ENCODE measurements around the gene ATP5IF1.

DNA sequence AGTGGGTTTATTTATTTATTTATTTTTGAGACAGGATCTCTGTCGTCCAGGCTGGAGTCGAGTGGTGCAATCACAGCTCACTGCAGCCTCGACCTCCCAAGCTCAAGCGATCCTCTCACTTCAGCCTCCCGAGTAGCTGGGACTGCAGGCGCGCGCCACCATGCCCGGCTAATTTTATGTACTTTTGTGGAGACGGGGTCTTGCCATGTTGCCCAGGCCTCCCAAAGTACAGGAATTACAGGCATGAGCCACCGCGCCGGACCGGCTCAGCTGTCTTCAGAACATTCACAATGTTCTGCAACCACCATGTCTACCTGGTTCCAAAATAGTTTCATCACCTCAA lies 2.7 kb upstream of the ATP5IF1 start:
- TF ChIP-seq POLR2A (IDR thresholded peaks at IDR 0.05; ENCODE audit: low read depth, low read length) = no peak
- TF ChIP-seq, protein P1, sequence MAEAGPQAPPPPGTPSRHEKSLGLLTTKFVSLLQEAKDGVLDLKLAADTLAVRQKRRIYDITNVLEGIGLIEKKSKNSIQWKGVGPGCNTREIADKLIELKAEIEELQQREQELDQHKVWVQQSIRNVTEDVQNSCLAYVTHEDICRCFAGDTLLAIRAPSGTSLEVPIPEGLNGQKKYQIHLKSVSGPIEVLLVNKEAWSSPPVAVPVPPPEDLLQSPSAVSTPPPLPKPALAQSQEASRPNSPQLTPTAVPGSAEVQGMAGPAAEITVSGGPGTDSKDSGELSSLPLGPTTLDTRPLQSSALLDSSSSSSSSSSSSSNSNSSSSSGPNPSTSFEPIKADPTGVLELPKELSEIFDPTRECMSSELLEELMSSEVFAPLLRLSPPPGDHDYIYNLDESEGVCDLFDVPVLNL (IDR thresholded peaks at IDR 0.05; ENCODE audit: low read depth, low read length) = no peak
- TF ChIP-seq YY1 (IDR thresholded peaks at IDR 0.05; ENCODE audit: low read depth, low read length) = no peak
- TF ChIP-seq, protein P2, sequence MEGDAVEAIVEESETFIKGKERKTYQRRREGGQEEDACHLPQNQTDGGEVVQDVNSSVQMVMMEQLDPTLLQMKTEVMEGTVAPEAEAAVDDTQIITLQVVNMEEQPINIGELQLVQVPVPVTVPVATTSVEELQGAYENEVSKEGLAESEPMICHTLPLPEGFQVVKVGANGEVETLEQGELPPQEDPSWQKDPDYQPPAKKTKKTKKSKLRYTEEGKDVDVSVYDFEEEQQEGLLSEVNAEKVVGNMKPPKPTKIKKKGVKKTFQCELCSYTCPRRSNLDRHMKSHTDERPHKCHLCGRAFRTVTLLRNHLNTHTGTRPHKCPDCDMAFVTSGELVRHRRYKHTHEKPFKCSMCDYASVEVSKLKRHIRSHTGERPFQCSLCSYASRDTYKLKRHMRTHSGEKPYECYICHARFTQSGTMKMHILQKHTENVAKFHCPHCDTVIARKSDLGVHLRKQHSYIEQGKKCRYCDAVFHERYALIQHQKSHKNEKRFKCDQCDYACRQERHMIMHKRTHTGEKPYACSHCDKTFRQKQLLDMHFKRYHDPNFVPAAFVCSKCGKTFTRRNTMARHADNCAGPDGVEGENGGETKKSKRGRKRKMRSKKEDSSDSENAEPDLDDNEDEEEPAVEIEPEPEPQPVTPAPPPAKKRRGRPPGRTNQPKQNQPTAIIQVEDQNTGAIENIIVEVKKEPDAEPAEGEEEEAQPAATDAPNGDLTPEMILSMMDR (IDR thresholded peaks at IDR 0.05 in 2 of 3, conservative IDR thresholded peaks at IDR 0.05 in 1 of 3; ENCODE audit: control insufficient read depth in 2 of 3, extremely low read depth in 1 of 3, insufficient read depth in 1 of 3, low read depth in 3 of 3, low read length in 3 of 3) = no peak
- no peak for TF ChIP-seq FOXK2 (IDR thresholded peaks at IDR 0.05)
- no peak for TF ChIP-seq ATF7 (IDR thresholded peaks at IDR 0.05; ENCODE audit: low read depth)
- TF ChIP-seq, protein P3, sequence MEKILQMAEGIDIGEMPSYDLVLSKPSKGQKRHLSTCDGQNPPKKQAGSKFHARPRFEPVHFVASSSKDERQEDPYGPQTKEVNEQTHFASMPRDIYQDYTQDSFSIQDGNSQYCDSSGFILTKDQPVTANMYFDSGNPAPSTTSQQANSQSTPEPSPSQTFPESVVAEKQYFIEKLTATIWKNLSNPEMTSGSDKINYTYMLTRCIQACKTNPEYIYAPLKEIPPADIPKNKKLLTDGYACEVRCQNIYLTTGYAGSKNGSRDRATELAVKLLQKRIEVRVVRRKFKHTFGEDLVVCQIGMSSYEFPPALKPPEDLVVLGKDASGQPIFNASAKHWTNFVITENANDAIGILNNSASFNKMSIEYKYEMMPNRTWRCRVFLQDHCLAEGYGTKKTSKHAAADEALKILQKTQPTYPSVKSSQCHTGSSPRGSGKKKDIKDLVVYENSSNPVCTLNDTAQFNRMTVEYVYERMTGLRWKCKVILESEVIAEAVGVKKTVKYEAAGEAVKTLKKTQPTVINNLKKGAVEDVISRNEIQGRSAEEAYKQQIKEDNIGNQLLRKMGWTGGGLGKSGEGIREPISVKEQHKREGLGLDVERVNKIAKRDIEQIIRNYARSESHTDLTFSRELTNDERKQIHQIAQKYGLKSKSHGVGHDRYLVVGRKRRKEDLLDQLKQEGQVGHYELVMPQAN (conservative IDR thresholded peaks at IDR 0.05) = no peak
